Measurements from ENCODE around the gene DCDC1. TPM values are rescaled to one million over a fixed set of nuclear protein-coding genes. Genes with fewer than 3 reads are reported as not detected.

Gene DCDC1
- total RNA-seq, 4 donors from 2014 or later = 0.26 to 8.0 (median 1.5) TPM

DNA sequence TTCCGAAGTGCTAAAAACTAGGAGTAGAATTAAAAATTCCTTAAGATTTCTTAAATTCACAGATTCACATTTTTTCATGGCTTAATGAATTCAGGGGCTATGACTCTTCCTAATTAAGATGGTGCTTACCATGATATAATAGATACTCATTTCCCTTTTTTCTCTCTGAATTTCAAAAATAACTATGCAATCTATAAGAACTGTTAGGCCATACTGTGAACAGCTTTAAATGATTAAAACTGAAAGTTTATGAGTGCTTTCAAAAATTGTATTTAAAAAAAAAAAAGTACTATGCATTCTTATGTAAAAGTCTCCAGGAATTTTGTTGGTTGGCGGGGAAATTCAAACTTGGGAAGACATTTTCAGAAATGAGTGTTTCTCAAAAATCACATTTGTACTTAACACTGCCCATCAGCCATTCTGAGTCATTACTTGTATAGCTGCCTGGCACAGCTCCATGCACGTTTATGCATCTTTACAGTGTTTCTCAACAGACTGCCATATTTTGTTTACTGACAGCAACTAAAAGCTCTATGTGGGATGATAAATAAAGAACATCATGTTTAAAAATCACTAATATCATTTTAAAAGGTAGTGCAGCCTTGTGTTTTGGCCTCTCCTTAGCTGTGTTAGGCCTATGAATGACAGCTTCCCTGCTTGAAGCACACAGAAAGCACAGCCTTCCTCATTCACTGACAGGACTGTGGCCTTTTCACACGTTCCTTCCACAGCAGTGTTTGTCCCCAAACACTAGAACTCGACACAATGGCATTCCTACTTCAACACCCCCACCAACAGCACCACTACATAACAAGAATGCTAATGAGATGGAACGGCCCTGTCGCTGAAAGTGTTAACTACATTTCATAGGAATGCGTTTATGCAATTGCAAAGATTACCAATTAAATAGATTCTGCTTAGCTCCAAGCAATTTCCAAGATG is 131.4 kb downstream of the DCDC1 start:
- no peak overlapping the region for H3K27ac ChIP-seq
- no peak for TF ChIP-seq POLR2A (IDR thresholded peaks at IDR 0.05)
- TF ChIP-seq, protein P1, sequence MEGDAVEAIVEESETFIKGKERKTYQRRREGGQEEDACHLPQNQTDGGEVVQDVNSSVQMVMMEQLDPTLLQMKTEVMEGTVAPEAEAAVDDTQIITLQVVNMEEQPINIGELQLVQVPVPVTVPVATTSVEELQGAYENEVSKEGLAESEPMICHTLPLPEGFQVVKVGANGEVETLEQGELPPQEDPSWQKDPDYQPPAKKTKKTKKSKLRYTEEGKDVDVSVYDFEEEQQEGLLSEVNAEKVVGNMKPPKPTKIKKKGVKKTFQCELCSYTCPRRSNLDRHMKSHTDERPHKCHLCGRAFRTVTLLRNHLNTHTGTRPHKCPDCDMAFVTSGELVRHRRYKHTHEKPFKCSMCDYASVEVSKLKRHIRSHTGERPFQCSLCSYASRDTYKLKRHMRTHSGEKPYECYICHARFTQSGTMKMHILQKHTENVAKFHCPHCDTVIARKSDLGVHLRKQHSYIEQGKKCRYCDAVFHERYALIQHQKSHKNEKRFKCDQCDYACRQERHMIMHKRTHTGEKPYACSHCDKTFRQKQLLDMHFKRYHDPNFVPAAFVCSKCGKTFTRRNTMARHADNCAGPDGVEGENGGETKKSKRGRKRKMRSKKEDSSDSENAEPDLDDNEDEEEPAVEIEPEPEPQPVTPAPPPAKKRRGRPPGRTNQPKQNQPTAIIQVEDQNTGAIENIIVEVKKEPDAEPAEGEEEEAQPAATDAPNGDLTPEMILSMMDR (IDR thresholded peaks at IDR 0.05) = no peak
- H3K9me3 ChIP-seq = no peaks in the 10 kb centered on the region
- intact Hi-C loops (cut with DNase I; ENCODE audit: low total_unique reads) = no loop called here
- DNase-seq = no peak
- no peak overlapping the region for H3K4me3 ChIP-seq
- H3K36me3 ChIP-seq = no peaks in the 10 kb centered on the region
- peaks cover 0 to 5% of the 10 kb centered on the region in 2 donors for H3K27me3 ChIP-seq
- no peaks in the 10 kb centered on the region for H3K4me1 ChIP-seq

DNA sequence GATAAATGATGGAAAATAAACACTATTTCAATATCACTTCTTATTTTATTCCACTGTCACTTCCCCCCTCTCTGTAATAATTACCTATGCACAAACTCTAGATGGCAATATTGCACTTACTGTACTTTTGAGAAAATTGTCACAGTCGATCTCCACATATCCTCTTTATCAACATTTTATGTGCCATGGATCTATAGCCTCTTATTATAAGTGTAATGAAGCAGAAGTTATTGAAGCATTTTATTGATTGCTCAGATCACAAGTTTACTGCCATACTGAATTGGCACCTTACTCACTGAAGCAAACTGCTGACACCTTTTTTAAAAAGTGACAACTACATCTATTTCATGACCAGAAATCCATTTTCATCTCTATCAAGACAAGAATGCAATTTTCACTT is 133.4 kb downstream of the DCDC1 start:
- no peaks in the 10 kb centered on the region for H3K9me3 ChIP-seq
- no peaks in the 10 kb centered on the region for H3K36me3 ChIP-seq
- peaks cover 0 to 5% of the 10 kb centered on the region in 2 donors for H3K27me3 ChIP-seq
- TF ChIP-seq, protein P1 (IDR thresholded peaks at IDR 0.05) = no peak
- TF ChIP-seq POLR2A (IDR thresholded peaks at IDR 0.05) = no peak
- intact Hi-C loops (cut with DNase I; ENCODE audit: low total_unique reads) = no loop called here
- DNase-seq = no peak
- H3K4me3 ChIP-seq = no peak overlapping the region
- H3K4me1 ChIP-seq = no peaks in the 10 kb centered on the region
- H3K27ac ChIP-seq = no peak overlapping the region

DNA sequence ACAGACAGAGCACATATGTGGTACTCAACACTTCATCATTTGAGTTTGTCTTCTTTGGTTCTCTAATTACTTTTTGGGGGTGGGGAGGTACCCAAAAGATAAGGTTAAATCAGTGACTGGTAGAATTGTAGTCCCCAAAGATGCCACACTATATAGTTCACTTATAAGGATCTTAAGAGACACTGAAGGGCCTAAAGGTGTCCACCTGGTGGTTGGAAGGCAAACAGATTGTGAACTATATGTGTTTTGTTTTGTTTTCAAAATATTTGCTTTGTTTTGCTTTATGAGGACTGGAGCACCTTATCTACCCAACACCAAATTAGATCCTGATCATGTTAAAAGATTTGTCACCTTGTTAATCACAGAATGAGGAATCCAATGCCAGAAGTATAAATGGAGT is 136.1 kb downstream of the DCDC1 start:
- Histone ChIP-seq H3K36me3 (no peaks in the 10 kb centered on the region), H3K27ac (no peak overlapping the region), H3K4me1 (no peaks in the 10 kb centered on the region), H3K9me3 (no peaks in the 10 kb centered on the region), H3K4me3 (no peak overlapping the region), H3K27me3 (peaks cover 0 to 5% of the 10 kb centered on the region in 2 donors)
- intact Hi-C loops (cut with DNase I; ENCODE audit: low total_unique reads) = no loop called here
- TF ChIP-seq, protein P1 (IDR thresholded peaks at IDR 0.05) = no peak
- TF ChIP-seq POLR2A (IDR thresholded peaks at IDR 0.05) = no peak
- no peak for DNase-seq

DNA sequence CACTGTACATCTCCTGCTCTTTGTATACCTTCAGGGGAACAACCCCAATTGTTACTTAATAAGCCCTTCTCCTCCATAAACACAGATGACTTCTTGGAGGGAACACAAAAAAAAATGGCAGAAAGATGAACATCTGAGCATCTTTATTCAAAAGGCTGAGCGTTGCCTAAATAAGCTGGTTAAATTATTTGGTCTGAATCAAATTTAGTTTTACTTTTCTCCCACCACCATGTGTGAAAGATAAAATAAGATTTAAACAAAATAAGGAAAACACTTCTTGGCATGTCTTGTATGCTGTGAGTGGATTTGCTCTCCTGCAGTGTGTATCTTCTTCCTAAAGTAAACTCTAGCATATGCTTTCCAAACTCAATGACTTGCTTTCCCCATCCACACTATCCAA is 137.9 kb downstream of the DCDC1 start:
- no peak overlapping the region for H3K27ac ChIP-seq
- H3K4me1 ChIP-seq = no peaks in the 10 kb centered on the region
- TF ChIP-seq, protein P1 (IDR thresholded peaks at IDR 0.05) = no peak
- no peak for TF ChIP-seq POLR2A (IDR thresholded peaks at IDR 0.05)
- intact Hi-C loops (cut with DNase I; ENCODE audit: low total_unique reads) = no loop called here
- H3K4me3 ChIP-seq = no peak overlapping the region
- H3K9me3 ChIP-seq = no peaks in the 10 kb centered on the region
- H3K27me3 ChIP-seq = peaks cover 0 to 5% of the 10 kb centered on the region in 2 donors
- no peak for DNase-seq
- H3K36me3 ChIP-seq = no peaks in the 10 kb centered on the region

DNA sequence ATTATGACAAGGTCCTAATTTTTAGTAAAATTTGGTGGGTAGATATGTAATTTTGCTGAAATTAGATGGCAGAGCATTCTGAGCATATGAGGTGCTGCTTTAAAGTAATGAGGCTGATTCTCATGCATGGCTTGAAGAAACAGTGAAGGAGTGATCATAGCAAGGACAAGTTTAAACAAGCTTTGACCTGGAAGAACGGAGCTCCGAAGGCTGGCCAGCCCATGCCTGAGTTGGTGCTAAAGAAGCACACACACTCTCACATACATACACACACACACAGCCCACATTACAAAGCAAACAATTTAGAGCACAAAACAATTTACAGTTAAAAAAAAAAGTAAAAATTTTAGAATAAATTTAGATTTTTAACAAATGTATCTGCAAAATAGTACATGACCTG is 150.7 kb downstream of the DCDC1 start:
- Histone ChIP-seq H3K27ac (no peak overlapping the region), H3K4me3 (no peak overlapping the region), H3K9me3 (no peaks in the 10 kb centered on the region), H3K36me3 (no peaks in the 10 kb centered on the region), H3K4me1 (no peaks in the 10 kb centered on the region), H3K27me3 (no peaks in the 10 kb centered on the region)
- no peak for DNase-seq
- TF ChIP-seq POLR2A (IDR thresholded peaks at IDR 0.05) = no peak
- TF ChIP-seq, protein P1 (IDR thresholded peaks at IDR 0.05) = no peak
- intact Hi-C loops (cut with DNase I; ENCODE audit: low total_unique reads) = no loop called here

Measured in uterus (tissue), 4 donors.